Activated CD8-positive, alpha-beta T cell treated with anti-CD3 and anti-CD28 coated beads, Interleukin-2, amount 10 ng/mL, durations not matched to agents 7 days and 5 days (primary cell): ENCODE data around the gene TACC2. TPM values are rescaled to one million over a fixed set of nuclear protein-coding genes. Genes with fewer than 3 reads are reported as not detected.
"Not testable (repeated sequence)": the region's sequence is repeated elsewhere in the genome, so short reads cannot be mapped to it uniquely, and the experiment has no call there.

Experiments used
- ATAC-seq: fragments of 150-1000 bp; cut with Tn5 transposase; one replicate; pipeline ENCODE4 v1.10.0; 2021; ENCODE audit warnings: moderate library complexity
- CTCF ChIA-PET: fragments of 350-600 bp; sonication (Branson Sonifier 250); formaldehyde crosslinking; loops from one replicate; lab custom pipeline; 2021; ENCODE audit warnings: antibody characterized with exemption; lab: Charles Lee
- POLR2A ChIA-PET: fragments of 350-600 bp; sonication (Branson Sonifier 250); formaldehyde crosslinking; loops from one replicate; lab custom pipeline; 2021; ENCODE audit warnings: antibody characterized with exemption; lab: Charles Lee
- DNase-seq: peaks from one replicate; pipeline ENCODE4 v3.0.0-alpha.2; 2020
- H3K27ac Mint-ChIP-seq: one replicate; pipeline ENCODE4 v1.8.0; 2021; ENCODE audit warnings: mild to moderate bottlenecking, mixed read lengths
- H3K27me3 Mint-ChIP-seq: one replicate; pipeline ENCODE4 v1.8.0; 2021; ENCODE audit warnings: low read depth, mixed read lengths
- H3K36me3 Mint-ChIP-seq: one replicate; pipeline ENCODE4 v1.8.0; 2021; ENCODE audit warnings: low read depth, mixed read lengths
- H3K4me1 Mint-ChIP-seq: one replicate; pipeline ENCODE4 v1.8.0; 2021; ENCODE audit warnings: low read depth, mixed read lengths
- H3K4me3 Mint-ChIP-seq: one replicate; pipeline ENCODE4 v1.8.0; 2021; ENCODE audit warnings: mild to moderate bottlenecking, mixed read lengths
- H3K9me3 Mint-ChIP-seq: one replicate; pipeline ENCODE4 v1.8.0; 2022; ENCODE audit warnings: mixed read lengths; ENCODE audit not compliant: insufficient read depth
- total RNA-seq, 2 experiments: library from RNA; stranded (reverse); gene quantifications; one replicate each; pipeline ENCODE4 v1.2.3, GENCODE V29; 2021

The TACC2 gene
- total RNA-seq, 2 experiments from 2014 or later: not detected

GRCh38 chr10:122054048-122055025 is 65.4 kb downstream of the TACC2 start:
- ChIA-PET CTCF (interaction anchor here (1.5 kb wide), 1 partner anchor 9 kb away, joined by 3 read pairs; no protein-coding TSS in a partner anchor), POLR2A (no interaction called here)
- no peaks in the 10 kb centered on the region for H3K27me3 Mint-ChIP-seq
- H3K36me3 Mint-ChIP-seq: no peaks in the 10 kb centered on the region
- H3K9me3 Mint-ChIP-seq: no peaks in the 10 kb centered on the region
- no peak overlapping the region for H3K27ac Mint-ChIP-seq
- no peaks in the 10 kb centered on the region for H3K4me1 Mint-ChIP-seq
- DNase-seq: no peak
- no peak for ATAC-seq
- H3K4me3 Mint-ChIP-seq: no peak overlapping the region

DNA sequence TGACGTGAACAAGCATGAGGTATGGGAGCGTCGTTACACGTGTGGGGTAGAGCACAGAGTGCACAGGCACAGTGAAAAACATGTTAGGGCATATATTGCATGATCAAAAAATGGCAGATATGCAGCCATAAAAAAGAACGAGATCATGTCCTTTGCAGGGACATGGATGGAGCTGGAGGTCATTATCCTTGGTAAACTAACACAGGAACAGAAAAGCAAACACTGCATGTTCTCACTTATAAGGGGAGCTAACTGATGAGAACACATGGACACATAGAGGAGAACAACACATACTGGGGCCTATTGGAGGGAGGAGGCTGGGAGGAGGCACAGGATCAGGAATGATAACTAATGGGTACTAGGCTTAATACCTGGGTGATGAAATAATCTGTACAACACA is 66.3 kb downstream of the TACC2 start:
- no peaks in the 10 kb centered on the region for H3K4me1 Mint-ChIP-seq
- H3K4me3 Mint-ChIP-seq: no peak overlapping the region
- no peaks in the 10 kb centered on the region for H3K9me3 Mint-ChIP-seq
- ChIA-PET POLR2A (no interaction called here), CTCF (interaction anchor here (1.5 kb wide), 1 partner anchor 10 kb away, joined by 3 read pairs; no protein-coding TSS in a partner anchor)
- no peak overlapping the region for H3K27ac Mint-ChIP-seq
- no peak for DNase-seq
- no peaks in the 10 kb centered on the region for H3K36me3 Mint-ChIP-seq
- no peaks in the 10 kb centered on the region for H3K27me3 Mint-ChIP-seq
- ATAC-seq: no peak

GRCh38 chr10:122056431-122057094 is 67.6 kb downstream of the TACC2 start:
- CTCF ChIA-PET: no interaction called here
- Mint-ChIP-seq H3K4me1 (no peaks in the 10 kb centered on the region), H3K27ac (no peak overlapping the region), H3K9me3 (no peaks in the 10 kb centered on the region), H3K4me3 (no peak overlapping the region), H3K27me3 (no peaks in the 10 kb centered on the region), H3K36me3 (no peaks in the 10 kb centered on the region)
- no peak for ATAC-seq
- POLR2A ChIA-PET: no interaction called here
- DNase-seq: no peak

- H3K9me3 Mint-ChIP-seq: no peaks in the 10 kb centered on the region
- no peak overlapping the region for H3K4me3 Mint-ChIP-seq
- CTCF ChIA-PET: no interaction called here
- H3K27me3 Mint-ChIP-seq: no peaks in the 10 kb centered on the region
- H3K27ac Mint-ChIP-seq: no peak overlapping the region
- ATAC-seq (no peak), DNase-seq (no peak)
- POLR2A ChIA-PET: no interaction called here
- no peaks in the 10 kb centered on the region for H3K4me1 Mint-ChIP-seq
- no peaks in the 10 kb centered on the region for H3K36me3 Mint-ChIP-seq
Observed at GRCh38 chr10:122057841-122058413, 69.0 kb downstream of the TACC2 start.

DNA sequence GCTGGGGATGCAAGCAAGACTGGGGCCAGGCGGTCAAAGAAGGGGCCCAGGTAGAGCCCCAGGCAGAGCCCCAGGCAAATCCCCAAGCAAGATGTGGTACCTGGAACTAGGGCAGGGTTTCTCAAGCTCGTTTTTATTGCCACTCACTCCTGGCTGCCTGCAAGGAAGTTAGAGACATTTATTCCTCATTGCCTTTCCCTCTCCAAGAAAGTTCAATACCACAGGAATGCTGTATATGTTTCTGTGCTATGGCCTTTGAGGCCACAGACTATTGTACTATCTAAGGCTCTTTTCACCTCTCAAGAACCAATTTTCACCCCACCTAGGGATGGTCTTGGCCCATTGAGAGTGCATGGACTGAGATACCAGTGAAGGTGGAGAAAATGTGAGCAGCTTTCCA is 71.3 kb downstream of the TACC2 start:
- H3K27ac Mint-ChIP-seq: no peak overlapping the region
- no peak for ATAC-seq

DNA sequence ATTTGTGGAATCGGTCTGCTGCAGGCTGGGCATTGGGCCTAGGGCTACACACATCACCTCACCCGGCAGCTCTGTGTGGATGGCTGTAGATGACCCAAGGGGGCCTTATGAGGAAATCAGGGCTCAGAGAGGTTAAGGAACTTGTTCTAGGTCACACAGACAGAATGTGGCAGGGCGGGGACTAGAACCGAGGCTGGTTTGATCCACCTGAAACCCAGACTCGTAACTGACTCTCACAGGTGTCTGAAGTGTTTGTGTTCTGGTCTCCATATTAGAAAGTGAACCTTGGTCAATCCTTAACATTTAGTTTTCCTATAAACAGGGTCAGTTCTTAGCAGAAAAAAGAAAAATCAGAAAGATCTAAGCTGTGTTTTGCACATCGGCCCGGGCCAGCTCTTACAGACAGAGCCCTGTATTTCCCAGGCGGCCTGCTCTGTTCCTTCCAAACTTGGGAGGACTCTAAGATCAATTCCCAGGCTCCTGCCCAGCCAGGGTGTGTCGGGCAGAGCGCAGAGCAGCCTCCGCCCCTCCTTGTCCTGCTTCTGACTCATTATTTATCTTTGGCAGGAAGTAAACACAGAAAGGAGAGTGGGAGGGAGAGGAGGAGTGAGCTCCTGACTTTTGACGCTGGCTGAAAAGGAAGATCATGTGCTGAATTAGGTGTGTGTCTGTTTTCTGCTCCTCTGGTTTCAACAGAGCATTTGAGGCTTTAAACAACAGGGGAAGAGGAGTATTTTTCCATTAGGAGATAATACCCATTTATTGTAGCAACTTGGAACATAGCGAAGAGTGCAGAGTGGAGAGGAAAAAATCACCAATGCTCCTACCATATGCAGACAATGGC is 74.1 kb downstream of the TACC2 start:
- DNase-seq (no peak), ATAC-seq (no peak)
- no peaks in the 10 kb centered on the region for H3K4me1 Mint-ChIP-seq
- no peak overlapping the region for H3K4me3 Mint-ChIP-seq
- CTCF ChIA-PET: no interaction called here
- POLR2A ChIA-PET: no interaction called here
- H3K9me3 Mint-ChIP-seq: no peaks in the 10 kb centered on the region
- no peak overlapping the region for H3K27ac Mint-ChIP-seq
- H3K27me3 Mint-ChIP-seq: peaks cover 1% of the 10 kb centered on the region
- no peaks in the 10 kb centered on the region for H3K36me3 Mint-ChIP-seq

More for the DNA sequence above, 71.3 kb downstream of the TACC2 start:
- POLR2A ChIA-PET: no interaction called here
- no peaks in the 10 kb centered on the region for H3K27me3 Mint-ChIP-seq
- no peaks in the 10 kb centered on the region for H3K36me3 Mint-ChIP-seq
- CTCF ChIA-PET: no interaction called here
- DNase-seq: no peak
- no peaks in the 10 kb centered on the region for H3K9me3 Mint-ChIP-seq
- H3K4me1 Mint-ChIP-seq: no peaks in the 10 kb centered on the region
- no peak overlapping the region for H3K4me3 Mint-ChIP-seq

GRCh38 chr10:122066337-122066939 is 77.5 kb downstream of the TACC2 start:
- DNase-seq, H3K4me3 Mint-ChIP-seq, H3K4me1 Mint-ChIP-seq, CTCF ChIA-PET, POLR2A ChIA-PET, H3K9me3 Mint-ChIP-seq, ATAC-seq, H3K36me3 Mint-ChIP-seq, H3K27me3 Mint-ChIP-seq, H3K27ac Mint-ChIP-seq: not testable (repeated sequence)

DNA sequence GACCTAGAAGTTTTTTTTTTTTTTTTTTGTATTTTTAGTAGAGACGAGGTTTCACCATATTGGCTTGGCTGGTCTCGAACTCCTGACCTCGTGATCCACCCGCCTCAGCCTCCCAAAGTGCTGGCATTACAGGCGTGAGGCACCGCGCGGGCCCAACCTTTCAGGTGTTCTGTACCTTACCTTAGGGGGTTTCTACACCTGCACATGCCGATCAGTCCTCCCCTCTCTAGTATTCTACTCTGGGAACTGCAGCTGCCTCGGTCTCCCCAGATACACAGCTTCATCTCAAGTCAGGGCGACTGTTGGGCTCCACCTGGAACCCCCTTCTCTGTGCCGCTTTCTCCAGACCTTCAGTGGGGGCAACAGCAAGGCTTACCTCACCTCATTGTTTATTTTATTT is 79.9 kb downstream of the TACC2 start:
- Mint-ChIP-seq H3K4me1 (no peaks in the 10 kb centered on the region), H3K36me3 (no peaks in the 10 kb centered on the region), H3K27me3 (peaks cover 1% of the 10 kb centered on the region), H3K27ac (no peak overlapping the region), H3K4me3 (no peak overlapping the region), H3K9me3 (no peaks in the 10 kb centered on the region)
- POLR2A ChIA-PET: no interaction called here
- DNase-seq (no peak), ATAC-seq (no peak)
- CTCF ChIA-PET: no interaction called here

DNA sequence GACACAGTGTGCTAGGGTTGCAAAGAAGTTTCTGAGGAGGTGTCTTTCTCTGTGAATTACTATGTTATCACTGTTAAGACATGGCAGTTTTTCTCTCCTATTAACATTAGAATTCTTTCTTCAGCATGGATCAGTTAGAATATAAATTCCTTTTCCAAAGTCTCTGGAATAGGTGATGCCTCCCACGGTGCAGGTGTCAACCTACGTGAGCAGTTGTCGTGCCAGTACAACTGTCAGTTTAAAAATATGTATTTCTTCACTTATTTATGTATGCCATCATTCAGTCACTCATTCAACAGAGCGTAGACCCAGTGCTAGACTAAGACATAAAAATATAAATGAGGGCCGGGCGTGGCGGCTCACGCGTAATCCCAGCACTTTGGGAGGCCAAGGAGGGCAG is 83.5 kb downstream of the TACC2 start:
- Mint-ChIP-seq H3K36me3 (no peaks in the 10 kb centered on the region), H3K27me3 (no peaks in the 10 kb centered on the region), H3K9me3 (no peaks in the 10 kb centered on the region), H3K4me1 (no peaks in the 10 kb centered on the region), H3K4me3 (no peak overlapping the region), H3K27ac (no peak overlapping the region)
- POLR2A ChIA-PET: no interaction called here
- no peak for DNase-seq
- CTCF ChIA-PET: no interaction called here
- no peak for ATAC-seq

GRCh38 chr10:122073508-122073907 is 84.5 kb downstream of the TACC2 start:
- H3K9me3 Mint-ChIP-seq: no peaks in the 10 kb centered on the region
- H3K36me3 Mint-ChIP-seq: no peaks in the 10 kb centered on the region
- ChIA-PET POLR2A (no interaction called here), CTCF (no interaction called here)
- no peak overlapping the region for H3K4me3 Mint-ChIP-seq
- DNase-seq: no peak
- H3K4me1 Mint-ChIP-seq: no peaks in the 10 kb centered on the region
- no peak overlapping the region for H3K27ac Mint-ChIP-seq
- H3K27me3 Mint-ChIP-seq: no peaks in the 10 kb centered on the region
- ATAC-seq: no peak

DNA sequence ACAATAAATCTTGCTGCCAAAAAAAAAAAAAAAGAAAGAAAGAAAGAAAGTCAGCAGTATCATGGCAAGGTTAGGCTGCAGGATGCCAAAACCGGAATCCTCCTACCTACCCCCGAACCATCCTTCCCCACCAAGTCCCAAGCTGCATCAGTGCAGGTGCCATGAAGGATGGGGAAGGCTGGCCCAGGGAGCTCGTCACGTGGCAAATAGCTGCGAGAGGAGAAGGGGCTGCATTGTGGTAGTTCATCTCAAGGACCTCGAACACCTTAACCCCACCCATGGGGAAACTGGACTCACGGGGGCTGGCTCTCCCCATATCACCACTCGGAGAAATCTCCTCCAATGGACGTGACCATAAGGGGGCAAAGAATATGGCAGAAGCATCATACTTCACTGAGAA is 86.2 kb downstream of the TACC2 start:
- H3K9me3 Mint-ChIP-seq: no peaks in the 10 kb centered on the region
- H3K4me1 Mint-ChIP-seq: no peaks in the 10 kb centered on the region
- DNase-seq (no peak), ATAC-seq (no peak)
- ChIA-PET POLR2A (no interaction called here), CTCF (no interaction called here)
- no peaks in the 10 kb centered on the region for H3K36me3 Mint-ChIP-seq
- no peak overlapping the region for H3K27ac Mint-ChIP-seq
- H3K4me3 Mint-ChIP-seq: no peak overlapping the region
- H3K27me3 Mint-ChIP-seq: no peaks in the 10 kb centered on the region
